ENCODE measurements around the gene PLEKHA4.

- no peak for TF ChIP-seq JUNB (CRISPR knock-in tag; IDR thresholded peaks at IDR 0.05; ENCODE audit: borderline replicate concordance)
- no peak for TF ChIP-seq CTCF (CRISPR knock-in tag; IDR thresholded peaks at IDR 0.05)
- TF ChIP-seq KDM1A (CRISPR knock-in tag; IDR thresholded peaks at IDR 0.05) = no peak
- TF ChIP-seq BRD4 (CRISPR knock-in tag; IDR thresholded peaks at IDR 0.05) = no peak
- no peak for TF ChIP-seq ZNF350 (CRISPR knock-in tag; IDR thresholded peaks at IDR 0.05; ENCODE audit: borderline replicate concordance, low read depth)
- no peak for TF ChIP-seq TEAD3 (CRISPR knock-in tag; optimal IDR thresholded peaks at IDR 0.05; ENCODE audit: borderline replicate concordance)
These were observed 65.8 kb downstream of the PLEKHA4 start for GRCh38 chr19:48802623-48803022.
